GM18520 (cell line): ENCODE results near the gene MITD1.
"Not testable (repeated sequence)": the region's sequence is repeated elsewhere in the genome, so short reads cannot be mapped to it uniquely, and the experiment has no call there.

Experiments used
- ATAC-seq: cut with Tn5 transposase; IDR thresholded peaks from one replicate; pipeline ENCODE4 v1.9.1; 2021; ENCODE audit not compliant: unreplicated experiment

MITD1 gene

DNA sequence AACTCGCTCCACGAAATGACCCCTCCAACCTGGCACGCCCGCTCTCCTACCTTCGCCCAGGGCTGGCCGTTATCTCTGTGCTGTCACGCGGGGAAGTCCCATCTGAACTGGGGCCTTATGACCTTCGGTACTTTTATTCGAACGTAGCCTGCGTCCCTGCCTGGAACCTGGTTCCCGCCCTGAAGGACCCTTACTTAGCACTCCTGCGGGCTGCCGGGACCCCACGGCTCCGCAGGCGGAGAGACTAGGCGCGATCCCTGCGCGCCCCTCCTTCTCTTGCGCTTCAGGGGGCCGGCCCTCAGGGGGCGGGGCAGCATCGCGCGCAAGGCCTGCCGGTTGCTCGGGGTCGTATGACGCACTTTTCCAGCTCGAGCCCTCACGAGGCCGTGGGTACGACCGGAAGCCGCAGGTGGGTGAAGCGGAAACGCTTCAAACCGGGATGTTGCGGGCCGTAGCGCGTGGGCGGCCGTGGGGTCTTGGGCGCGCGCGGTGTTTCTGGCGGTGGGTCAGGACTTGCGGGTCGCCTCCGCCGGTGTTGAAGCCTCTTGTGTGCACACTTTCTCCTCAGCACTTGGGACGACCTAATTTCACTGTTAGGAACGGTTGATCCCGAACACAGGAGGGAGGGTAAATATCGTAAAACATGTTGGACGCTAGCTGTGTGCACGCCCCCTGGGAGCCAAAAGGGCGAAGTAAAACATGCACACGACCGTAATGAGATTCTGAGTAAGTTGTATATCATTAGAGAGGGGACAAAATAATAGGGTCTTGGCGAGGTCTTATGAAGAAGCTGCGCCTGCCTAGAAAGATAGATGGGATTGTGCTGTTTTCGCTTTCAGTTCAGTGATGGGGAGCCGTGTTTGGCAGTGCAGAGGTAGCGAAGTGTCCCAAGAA lies 26.0 kb downstream of the MITD1 start, which contains the start of the genes LIPT1 and TSGA10:
Gene LIPT1, plus strand, starts transcription at position 325 of the 894 bp plus-strand sequence. CDS start 6,991 bp downstream, outside the sequence.
Gene TSGA10, minus strand, starts transcription at position 300 of the 894 bp plus-strand sequence. CDS start 45,503 bp downstream, outside the sequence.
- ATAC-seq, result peak; percentile 88

DNA sequence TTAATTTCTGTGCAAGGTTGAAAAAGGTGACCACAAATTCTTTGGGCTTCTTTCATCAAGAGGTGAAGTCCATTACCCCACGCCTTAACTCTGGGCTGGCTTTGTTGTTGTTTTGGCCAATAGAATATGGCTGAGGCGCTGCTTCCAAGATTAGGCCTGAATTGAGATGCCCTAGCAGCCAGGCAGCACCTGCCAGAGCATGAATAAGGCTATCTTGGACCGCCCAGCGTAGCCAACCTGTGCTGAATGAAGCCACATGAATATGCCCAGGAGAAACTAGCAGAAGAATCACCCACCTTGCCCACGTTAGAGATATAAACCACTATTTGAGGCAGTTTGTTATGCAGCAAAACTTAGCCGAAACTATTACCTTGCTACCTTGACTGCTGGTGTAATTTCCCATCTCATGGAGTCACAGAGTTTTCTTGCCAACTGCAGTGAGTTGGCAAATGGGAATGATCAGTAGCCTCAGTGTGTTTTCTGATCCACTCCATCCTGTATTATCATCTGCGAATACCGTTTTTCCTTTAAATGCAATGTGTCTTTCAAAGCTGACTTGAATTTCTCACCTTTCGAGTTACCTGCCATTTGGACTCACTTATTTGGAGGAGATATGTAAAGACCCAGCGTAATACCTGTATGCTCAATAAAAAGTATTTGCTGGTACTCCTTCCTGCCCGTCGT lies 26.8 kb downstream of the MITD1 start:
- ATAC-seq, result no peak

- ATAC-seq, result no peak
Measured at GRCh38 chr2:99152199-99152895, 28.5 kb downstream of the MITD1 start.

DNA sequence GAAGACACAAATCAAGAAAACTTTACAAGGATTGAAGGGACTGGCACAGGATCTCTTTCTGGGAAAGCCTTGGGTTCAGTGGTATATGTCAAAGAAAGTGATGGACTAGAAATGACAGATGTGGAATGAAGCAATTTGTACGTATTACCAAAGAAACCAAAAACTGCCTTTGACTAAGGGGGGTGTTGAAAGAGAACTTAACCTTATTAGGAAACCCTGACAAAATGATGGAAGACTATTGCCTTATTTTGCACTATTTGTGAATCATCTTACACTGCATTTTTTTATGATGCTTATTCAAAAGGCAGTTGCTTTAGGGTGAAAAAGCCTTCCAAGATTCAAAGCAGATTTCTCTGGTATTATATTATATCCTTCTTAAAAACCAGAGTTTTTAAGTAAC lies 30.2 kb downstream of the MITD1 start:
- ATAC-seq, result no peak

DNA sequence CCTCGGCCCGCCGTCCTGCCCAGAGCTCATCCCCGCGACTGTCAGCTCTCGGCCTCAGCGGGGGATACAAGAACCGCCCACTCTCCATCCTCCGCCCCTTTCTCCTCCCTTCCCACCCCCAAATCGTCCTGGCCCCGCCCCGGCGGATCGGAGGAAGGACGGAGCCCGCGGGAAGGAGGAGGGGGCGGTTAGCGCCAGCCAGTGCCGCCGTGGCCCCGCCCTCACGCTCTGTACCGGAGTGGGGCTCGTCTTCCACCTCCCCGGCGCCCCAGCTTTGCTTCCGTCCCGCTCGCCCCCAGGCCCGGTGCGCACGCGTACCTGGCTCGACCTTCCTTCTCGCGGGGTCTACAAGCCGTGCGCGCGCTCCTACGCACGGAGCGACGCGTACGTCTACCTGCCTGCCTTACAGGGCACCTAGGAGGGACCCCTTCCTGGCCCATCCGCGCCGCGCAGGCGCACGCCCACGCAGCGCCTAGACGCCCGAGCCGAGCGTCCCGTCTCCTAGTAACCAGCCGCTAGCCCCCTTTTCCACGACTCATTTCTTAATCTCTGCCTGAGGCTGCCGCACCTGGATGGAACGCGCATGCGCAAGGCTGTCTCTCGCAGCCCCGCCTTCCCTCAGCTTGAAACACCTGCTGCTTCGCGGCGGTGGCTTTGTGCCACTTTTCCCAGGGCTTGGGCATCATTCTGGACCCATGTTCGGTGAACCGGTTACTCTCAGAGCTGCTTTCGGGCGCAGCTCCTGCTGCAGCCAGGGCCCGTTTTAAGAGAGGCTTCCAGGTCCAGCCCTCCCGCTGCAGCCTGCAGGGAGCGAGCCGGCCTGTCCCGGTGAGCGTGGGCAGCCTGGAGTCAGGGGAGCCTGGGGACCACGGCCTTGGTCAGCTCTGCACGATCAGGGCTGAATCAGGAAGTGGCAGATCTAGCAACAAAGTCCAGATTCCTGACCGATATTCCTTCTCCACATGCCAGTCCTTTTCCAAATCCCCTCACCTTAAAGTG lies 39.4 kb downstream of the MITD1 start, which contains the start of gene C2orf15:
Gene C2orf15, plus strand, starts transcription at position 598 of the 999 bp plus-strand sequence. CDS start 8,852 bp downstream, outside the sequence.
- peak; percentile 75 for ATAC-seq

DNA sequence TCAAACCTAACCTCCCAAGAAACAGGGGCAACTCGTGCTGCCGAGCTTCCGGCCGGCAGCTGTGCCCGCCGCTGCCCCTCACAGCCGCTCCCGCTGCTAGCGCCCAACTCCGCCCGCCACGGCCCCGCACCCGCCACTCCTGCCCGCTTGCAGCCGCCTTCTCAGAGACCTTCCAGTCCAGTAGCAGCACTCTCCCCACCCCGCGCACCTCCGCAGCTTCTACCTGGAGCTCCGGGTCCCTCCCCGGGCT lies 40.1 kb downstream of the MITD1 start:
- ATAC-seq, result peak; percentile 20

- ATAC-seq, result no peak
Measured at GRCh38 chr2:99140056-99140859, 40.6 kb downstream of the MITD1 start.

DNA sequence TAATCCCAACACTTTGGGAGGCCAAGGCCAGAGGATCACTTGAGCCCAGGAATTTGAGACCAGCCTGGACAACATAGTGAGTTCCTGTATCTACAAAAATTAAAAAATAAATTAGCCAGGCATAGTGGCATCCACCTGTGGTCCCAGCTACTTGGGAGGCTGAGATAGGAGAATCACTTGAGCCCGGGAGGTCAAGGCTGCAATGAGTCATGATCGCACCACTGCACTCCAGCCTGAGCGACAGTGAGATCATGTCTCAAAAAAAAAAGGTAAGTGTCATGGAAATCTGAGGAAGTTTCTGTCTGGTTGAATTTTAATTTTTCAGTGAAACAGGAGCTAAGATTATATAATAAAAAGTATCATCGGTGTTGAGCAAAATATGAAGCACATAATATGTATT lies 41.9 kb downstream of the MITD1 start:
- ATAC-seq, result no peak

DNA sequence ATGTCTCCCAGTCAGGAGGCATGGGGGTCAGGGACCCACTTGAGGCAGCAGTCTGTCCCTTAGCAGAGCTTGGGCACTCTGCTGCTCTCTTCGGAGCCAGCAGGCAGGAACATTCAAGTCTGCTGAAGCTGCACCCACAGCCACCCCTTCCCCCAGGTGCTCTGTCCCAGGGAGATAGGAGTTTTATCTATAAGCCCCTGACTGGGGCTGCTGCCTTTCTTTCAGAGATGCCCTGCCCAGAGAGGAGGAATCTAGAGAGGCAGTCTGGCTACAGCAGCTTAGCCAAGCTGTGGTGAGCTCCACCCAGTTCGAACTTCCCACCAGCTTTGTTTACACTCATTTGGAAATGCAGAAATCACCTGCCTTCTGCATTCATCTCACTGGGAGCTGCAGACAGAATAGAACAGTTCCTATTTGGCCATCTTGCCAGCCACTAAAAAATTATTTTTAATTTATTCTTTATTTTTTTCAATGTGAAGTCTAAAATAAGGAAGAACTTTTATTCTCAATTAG lies 45.8 kb downstream of the MITD1 start:
- ATAC-seq, result not testable (repeated sequence)

- no peak for ATAC-seq
Measured at GRCh38 chr2:99127981-99128380, 52.9 kb downstream of the MITD1 start.
